KOPT-K1 (cell line): ENCODE results near the gene HYDIN.

ENCODE experiments used
- H3K27ac ChIP-seq: fragments of 200-600 bp; sonication (generic); 2 replicates; pipeline ENCODE4 v1.5.1; 2016; ENCODE audit warnings: antibody characterized with exemption, mild to moderate bottlenecking, low read depth, low read length; ENCODE audit not compliant: poor library complexity, severe bottlenecking
- H3K36me3 ChIP-seq: fragments of 200-600 bp; sonication (generic); 2 replicates; pipeline ENCODE4 v1.5.1; 2017; ENCODE audit warnings: antibody characterized with exemption, mild to moderate bottlenecking, low read length, moderate library complexity; ENCODE audit not compliant: insufficient read depth
- H3K9me3 ChIP-seq: fragments of 200-600 bp; sonication (generic); 2 replicates; pipeline ENCODE4 v1.5.1; 2017; ENCODE audit warnings: antibody characterized with exemption, low read length, mild to moderate bottlenecking; ENCODE audit not compliant: insufficient read depth, poor library complexity, severe bottlenecking

Gene HYDIN

GRCh38 chr16:70770291-70770625 lies 460.3 kb downstream of the HYDIN start:
- H3K36me3 ChIP-seq, result peaks cover 79% of the 10 kb centered on the region
- no peak overlapping the region for H3K27ac ChIP-seq
- no peaks in the 10 kb centered on the region for H3K9me3 ChIP-seq

- no peaks in the 10 kb centered on the region for H3K9me3 ChIP-seq
- no peak overlapping the region for H3K27ac ChIP-seq
- peaks cover 82% of the 10 kb centered on the region for H3K36me3 ChIP-seq
Observed at GRCh38 chr16:70769761-70770160, 460.8 kb downstream of the HYDIN start.

- no peak overlapping the region for H3K27ac ChIP-seq
- H3K36me3 ChIP-seq, result peaks cover 79% of the 10 kb centered on the region
- H3K9me3 ChIP-seq, result no peaks in the 10 kb centered on the region
Observed at GRCh38 chr16:70769131-70769530, 461.4 kb downstream of the HYDIN start.

- H3K27ac ChIP-seq, result no peak overlapping the region
- H3K9me3 ChIP-seq, result no peaks in the 10 kb centered on the region
- peaks cover 78% of the 10 kb centered on the region for H3K36me3 ChIP-seq
Observed at GRCh38 chr16:70768203-70768580, 462.3 kb downstream of the HYDIN start.

- no peaks in the 10 kb centered on the region for H3K9me3 ChIP-seq
- H3K36me3 ChIP-seq, result peaks cover 78% of the 10 kb centered on the region
- H3K27ac ChIP-seq, result no peak overlapping the region
Observed at GRCh38 chr16:70767377-70768202, 462.9 kb downstream of the HYDIN start.

- Histone ChIP-seq H3K36me3 (peaks cover 78% of the 10 kb centered on the region), H3K9me3 (no peaks in the 10 kb centered on the region), H3K27ac (no peak overlapping the region)
Observed at GRCh38 chr16:70766658-70767057, 463.9 kb downstream of the HYDIN start.

- H3K27ac ChIP-seq, result no peak overlapping the region
- peaks cover 78% of the 10 kb centered on the region for H3K36me3 ChIP-seq
- H3K9me3 ChIP-seq, result no peaks in the 10 kb centered on the region
Observed at GRCh38 chr16:70766176-70766575, 464.3 kb downstream of the HYDIN start.

GRCh38 chr16:70765491-70765890 lies 465.0 kb downstream of the HYDIN start:
- Histone ChIP-seq H3K9me3 (no peaks in the 10 kb centered on the region), H3K27ac (no peak overlapping the region), H3K36me3 (peaks cover 78% of the 10 kb centered on the region)

- no peaks in the 10 kb centered on the region for H3K9me3 ChIP-seq
- H3K36me3 ChIP-seq, result peaks cover 72% of the 10 kb centered on the region
- no peak overlapping the region for H3K27ac ChIP-seq
Observed at GRCh38 chr16:70764632-70765031, 465.9 kb downstream of the HYDIN start.

- H3K36me3 ChIP-seq, result peaks cover 85% of the 10 kb centered on the region
- H3K27ac ChIP-seq, result no peak overlapping the region
- H3K9me3 ChIP-seq, result no peaks in the 10 kb centered on the region
Observed at GRCh38 chr16:70760221-70760620, 470.3 kb downstream of the HYDIN start.

- H3K27ac ChIP-seq, result no peak overlapping the region
- H3K36me3 ChIP-seq, result peaks cover 85% of the 10 kb centered on the region
Observed at GRCh38 chr16:70759666-70760065, 470.9 kb downstream of the HYDIN start.

GRCh38 chr16:70758786-70759185 lies 471.7 kb downstream of the HYDIN start:
- Histone ChIP-seq H3K27ac (no peak overlapping the region), H3K9me3 (no peaks in the 10 kb centered on the region), H3K36me3 (peaks cover 90% of the 10 kb centered on the region)

More at GRCh38 chr16:70759666-70760065, 470.9 kb downstream of the HYDIN start:
- H3K9me3 ChIP-seq, result no peaks in the 10 kb centered on the region
